Measurements from ENCODE around the gene SGO2.

SGO2 gene

GRCh38 chr2:200590090-200590489 lies 64.1 kb downstream of the SGO2 start:
- TF ChIP-seq EZH2phosphoT487 (conservative IDR thresholded peaks at IDR 0.05; ENCODE audit: low read length), result no peak
- TF ChIP-seq, protein P1, sequence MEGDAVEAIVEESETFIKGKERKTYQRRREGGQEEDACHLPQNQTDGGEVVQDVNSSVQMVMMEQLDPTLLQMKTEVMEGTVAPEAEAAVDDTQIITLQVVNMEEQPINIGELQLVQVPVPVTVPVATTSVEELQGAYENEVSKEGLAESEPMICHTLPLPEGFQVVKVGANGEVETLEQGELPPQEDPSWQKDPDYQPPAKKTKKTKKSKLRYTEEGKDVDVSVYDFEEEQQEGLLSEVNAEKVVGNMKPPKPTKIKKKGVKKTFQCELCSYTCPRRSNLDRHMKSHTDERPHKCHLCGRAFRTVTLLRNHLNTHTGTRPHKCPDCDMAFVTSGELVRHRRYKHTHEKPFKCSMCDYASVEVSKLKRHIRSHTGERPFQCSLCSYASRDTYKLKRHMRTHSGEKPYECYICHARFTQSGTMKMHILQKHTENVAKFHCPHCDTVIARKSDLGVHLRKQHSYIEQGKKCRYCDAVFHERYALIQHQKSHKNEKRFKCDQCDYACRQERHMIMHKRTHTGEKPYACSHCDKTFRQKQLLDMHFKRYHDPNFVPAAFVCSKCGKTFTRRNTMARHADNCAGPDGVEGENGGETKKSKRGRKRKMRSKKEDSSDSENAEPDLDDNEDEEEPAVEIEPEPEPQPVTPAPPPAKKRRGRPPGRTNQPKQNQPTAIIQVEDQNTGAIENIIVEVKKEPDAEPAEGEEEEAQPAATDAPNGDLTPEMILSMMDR (IDR thresholded peaks at IDR 0.05; ENCODE audit: insufficient read depth, low read length, poor library complexity, severe bottlenecking), result no peak
- H3K4me3 ChIP-seq (ENCODE audit: insufficient read depth, low read length, poor library complexity, severe bottlenecking), result no peak overlapping the region
- no peaks in the 10 kb centered on the region for H3K27me3 ChIP-seq (ENCODE audit: low read length)
- no peaks in the 10 kb centered on the region for H3F3A ChIP-seq (ENCODE audit: insufficient read depth)
- H3K79me2 ChIP-seq (ENCODE audit: insufficient read depth, low read length), result no peaks in the 10 kb centered on the region
- H3K36me3 ChIP-seq (ENCODE audit: low read length), result no peaks in the 10 kb centered on the region
- H4K20me1 ChIP-seq (ENCODE audit: low read depth, low read length), result no peaks in the 10 kb centered on the region
- H3K9ac ChIP-seq (ENCODE audit: low read length), result no peak overlapping the region
- H3K9me2 ChIP-seq (replicated peaks; ENCODE audit: insufficient read depth, low read length), result no peaks in the 10 kb centered on the region
- H3K27ac ChIP-seq (ENCODE audit: low read depth, low read length), result no peak overlapping the region
- no peaks in the 10 kb centered on the region for H3K9me3 ChIP-seq (ENCODE audit: insufficient read depth, low read length)
- H3K4me2 ChIP-seq (ENCODE audit: low read depth, low read length, poor library complexity, severe bottlenecking), result no peak overlapping the region
- no peak overlapping the region for H2AFZ ChIP-seq (ENCODE audit: low read depth, low read length, severe bottlenecking)

- Histone ChIP-seq H3F3A (ENCODE audit: insufficient read depth) (no peaks in the 10 kb centered on the region), H3K9ac (ENCODE audit: low read length) (no peak overlapping the region), H4K20me1 (ENCODE audit: low read depth, low read length) (no peaks in the 10 kb centered on the region), H3K79me2 (ENCODE audit: insufficient read depth, low read length) (no peaks in the 10 kb centered on the region), H3K27ac (ENCODE audit: low read depth, low read length) (no peak overlapping the region), H3K4me2 (ENCODE audit: low read depth, low read length, poor library complexity, severe bottlenecking) (no peak overlapping the region), H3K36me3 (ENCODE audit: low read length) (no peaks in the 10 kb centered on the region), H2AFZ (ENCODE audit: low read depth, low read length, severe bottlenecking) (no peak overlapping the region), H3K9me3 (ENCODE audit: insufficient read depth, low read length) (no peaks in the 10 kb centered on the region), H3K27me3 (ENCODE audit: low read length) (no peaks in the 10 kb centered on the region), H3K9me2 (replicated peaks; ENCODE audit: insufficient read depth, low read length) (no peaks in the 10 kb centered on the region), H3K4me3 (ENCODE audit: insufficient read depth, low read length, poor library complexity, severe bottlenecking) (no peak overlapping the region)
- TF ChIP-seq, protein P1 (IDR thresholded peaks at IDR 0.05; ENCODE audit: insufficient read depth, low read length, poor library complexity, severe bottlenecking), result no peak
- no peak for TF ChIP-seq EZH2phosphoT487 (conservative IDR thresholded peaks at IDR 0.05; ENCODE audit: low read length)
Measured at GRCh38 chr2:200591308-200591707, 65.3 kb downstream of the SGO2 start.

GRCh38 chr2:200592406-200593075 lies 66.5 kb downstream of the SGO2 start:
- H3K4me3 ChIP-seq (ENCODE audit: insufficient read depth, low read length, poor library complexity, severe bottlenecking), result no peak overlapping the region
- no peak overlapping the region for H3K27ac ChIP-seq (ENCODE audit: low read depth, low read length)
- no peaks in the 10 kb centered on the region for H3K79me2 ChIP-seq (ENCODE audit: insufficient read depth, low read length)
- no peak for TF ChIP-seq EZH2phosphoT487 (conservative IDR thresholded peaks at IDR 0.05; ENCODE audit: low read length)
- TF ChIP-seq, protein P1 (IDR thresholded peaks at IDR 0.05; ENCODE audit: insufficient read depth, low read length, poor library complexity, severe bottlenecking), result no peak
- H3K4me2 ChIP-seq (ENCODE audit: low read depth, low read length, poor library complexity, severe bottlenecking), result no peak overlapping the region
- H3K9me2 ChIP-seq (replicated peaks; ENCODE audit: insufficient read depth, low read length), result no peaks in the 10 kb centered on the region
- H3K36me3 ChIP-seq (ENCODE audit: low read length), result no peaks in the 10 kb centered on the region
- H3F3A ChIP-seq (ENCODE audit: insufficient read depth), result no peaks in the 10 kb centered on the region
- H4K20me1 ChIP-seq (ENCODE audit: low read depth, low read length), result no peaks in the 10 kb centered on the region
- no peak overlapping the region for H2AFZ ChIP-seq (ENCODE audit: low read depth, low read length, severe bottlenecking)
- H3K27me3 ChIP-seq (ENCODE audit: low read length), result no peaks in the 10 kb centered on the region
- H3K9ac ChIP-seq (ENCODE audit: low read length), result no peak overlapping the region
- H3K9me3 ChIP-seq (ENCODE audit: insufficient read depth, low read length), result no peaks in the 10 kb centered on the region

Data from SU-DHL-6 (cell line).